ENCODE results near the gene TSPAN9. TPM values are rescaled to one million over a fixed set of nuclear protein-coding genes. Genes with fewer than 3 reads are reported as not detected.
A peak's percentile ranks its signal among the peaks of the same experiment; 100 is the strongest.

TSPAN9 gene
- total and polyA plus RNA-seq, 2 experiments from 2014 or later: 6.0 to 31.5 TPM

DNA sequence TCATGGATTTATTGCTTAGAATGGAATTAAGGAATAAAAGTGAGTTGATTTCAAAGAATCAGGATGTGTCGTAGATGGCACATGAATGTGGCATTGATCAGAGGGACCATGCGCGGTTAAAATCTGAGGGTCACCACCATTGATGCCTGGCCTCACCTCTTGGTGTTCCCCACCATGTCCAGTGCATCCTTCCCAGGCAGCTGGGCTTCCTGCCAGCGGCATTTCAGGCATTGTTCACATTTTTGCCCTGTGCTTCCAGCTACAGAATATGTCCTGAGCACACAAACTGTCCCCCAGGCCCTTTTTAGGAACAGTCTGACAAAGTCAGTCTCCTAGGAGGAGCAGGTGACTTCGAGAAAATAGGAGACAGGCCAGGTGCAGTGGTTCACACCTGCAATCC lies 42.0 kb upstream of the TSPAN9 start:
- Mint-ChIP-seq H3K27me3 (ENCODE audit: insufficient read depth, low read depth, poor library complexity) (peaks cover 13% of the 10 kb centered on the region), H3K4me1 (peaks cover 9% of the 10 kb centered on the region), H3K9me3 (no peaks in the 10 kb centered on the region), H3K36me3 (ENCODE audit: low read depth) (peaks cover 55% of the 10 kb centered on the region), H3K4me3 (no peak overlapping the region), H3K27ac (no peak overlapping the region)
- no peak overlapping the region for H2AFZ ChIP-seq
- TF ChIP-seq, protein P1, sequence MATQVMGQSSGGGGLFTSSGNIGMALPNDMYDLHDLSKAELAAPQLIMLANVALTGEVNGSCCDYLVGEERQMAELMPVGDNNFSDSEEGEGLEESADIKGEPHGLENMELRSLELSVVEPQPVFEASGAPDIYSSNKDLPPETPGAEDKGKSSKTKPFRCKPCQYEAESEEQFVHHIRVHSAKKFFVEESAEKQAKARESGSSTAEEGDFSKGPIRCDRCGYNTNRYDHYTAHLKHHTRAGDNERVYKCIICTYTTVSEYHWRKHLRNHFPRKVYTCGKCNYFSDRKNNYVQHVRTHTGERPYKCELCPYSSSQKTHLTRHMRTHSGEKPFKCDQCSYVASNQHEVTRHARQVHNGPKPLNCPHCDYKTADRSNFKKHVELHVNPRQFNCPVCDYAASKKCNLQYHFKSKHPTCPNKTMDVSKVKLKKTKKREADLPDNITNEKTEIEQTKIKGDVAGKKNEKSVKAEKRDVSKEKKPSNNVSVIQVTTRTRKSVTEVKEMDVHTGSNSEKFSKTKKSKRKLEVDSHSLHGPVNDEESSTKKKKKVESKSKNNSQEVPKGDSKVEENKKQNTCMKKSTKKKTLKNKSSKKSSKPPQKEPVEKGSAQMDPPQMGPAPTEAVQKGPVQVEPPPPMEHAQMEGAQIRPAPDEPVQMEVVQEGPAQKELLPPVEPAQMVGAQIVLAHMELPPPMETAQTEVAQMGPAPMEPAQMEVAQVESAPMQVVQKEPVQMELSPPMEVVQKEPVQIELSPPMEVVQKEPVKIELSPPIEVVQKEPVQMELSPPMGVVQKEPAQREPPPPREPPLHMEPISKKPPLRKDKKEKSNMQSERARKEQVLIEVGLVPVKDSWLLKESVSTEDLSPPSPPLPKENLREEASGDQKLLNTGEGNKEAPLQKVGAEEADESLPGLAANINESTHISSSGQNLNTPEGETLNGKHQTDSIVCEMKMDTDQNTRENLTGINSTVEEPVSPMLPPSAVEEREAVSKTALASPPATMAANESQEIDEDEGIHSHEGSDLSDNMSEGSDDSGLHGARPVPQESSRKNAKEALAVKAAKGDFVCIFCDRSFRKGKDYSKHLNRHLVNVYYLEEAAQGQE (IDR thresholded peaks at IDR 0.05; ENCODE audit: unreplicated experiment): no peak
- TF ChIP-seq STAT1 (IDR thresholded peaks at IDR 0.05; ENCODE audit: unreplicated experiment): no peak
- no peak for TF ChIP-seq NANOG (IDR thresholded peaks at IDR 0.05; ENCODE audit: borderline replicate concordance)
- no peak for TF ChIP-seq EZH2phosphoT487 (IDR thresholded peaks at IDR 0.05; ENCODE audit: unreplicated experiment)
- TF ChIP-seq ETS1 (IDR thresholded peaks at IDR 0.05): no peak
- TF ChIP-seq ZNF114 (CRISPR knock-in tag; IDR thresholded peaks at IDR 0.05): no peak
- no peak for TF ChIP-seq ZNF462 (CRISPR knock-in tag; IDR thresholded peaks at IDR 0.05)
- TF ChIP-seq JUNB (IDR thresholded peaks at IDR 0.05; ENCODE audit: unreplicated experiment): no peak
- no peak for TF ChIP-seq ZNF331 (CRISPR knock-in tag; IDR thresholded peaks at IDR 0.05; ENCODE audit: low read depth)
- TF ChIP-seq, protein P2, sequence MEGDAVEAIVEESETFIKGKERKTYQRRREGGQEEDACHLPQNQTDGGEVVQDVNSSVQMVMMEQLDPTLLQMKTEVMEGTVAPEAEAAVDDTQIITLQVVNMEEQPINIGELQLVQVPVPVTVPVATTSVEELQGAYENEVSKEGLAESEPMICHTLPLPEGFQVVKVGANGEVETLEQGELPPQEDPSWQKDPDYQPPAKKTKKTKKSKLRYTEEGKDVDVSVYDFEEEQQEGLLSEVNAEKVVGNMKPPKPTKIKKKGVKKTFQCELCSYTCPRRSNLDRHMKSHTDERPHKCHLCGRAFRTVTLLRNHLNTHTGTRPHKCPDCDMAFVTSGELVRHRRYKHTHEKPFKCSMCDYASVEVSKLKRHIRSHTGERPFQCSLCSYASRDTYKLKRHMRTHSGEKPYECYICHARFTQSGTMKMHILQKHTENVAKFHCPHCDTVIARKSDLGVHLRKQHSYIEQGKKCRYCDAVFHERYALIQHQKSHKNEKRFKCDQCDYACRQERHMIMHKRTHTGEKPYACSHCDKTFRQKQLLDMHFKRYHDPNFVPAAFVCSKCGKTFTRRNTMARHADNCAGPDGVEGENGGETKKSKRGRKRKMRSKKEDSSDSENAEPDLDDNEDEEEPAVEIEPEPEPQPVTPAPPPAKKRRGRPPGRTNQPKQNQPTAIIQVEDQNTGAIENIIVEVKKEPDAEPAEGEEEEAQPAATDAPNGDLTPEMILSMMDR (conservative IDR thresholded peaks at IDR 0.05; ENCODE audit: low read depth in 2 of 2): no peak
- TF ChIP-seq CREB1 (CRISPR knock-in tag; IDR thresholded peaks at IDR 0.05; ENCODE audit: low read depth): no peak
- no peak for TF ChIP-seq EZH2 (IDR thresholded peaks at IDR 0.05; ENCODE audit: low read depth, unreplicated experiment)
- TF ChIP-seq POLR2AphosphoS5 (IDR thresholded peaks at IDR 0.05; ENCODE audit: low read depth): no peak
- no peak overlapping the region for H3K4me2 ChIP-seq
- no peaks in the 10 kb centered on the region for H3K27me3 ChIP-seq (ENCODE audit: insufficient read depth)
- H3K4me1 ChIP-seq (ENCODE audit: insufficient read depth): no peaks in the 10 kb centered on the region
- H3K79me2 ChIP-seq (replicated peaks; ENCODE audit: insufficient read depth): no peaks in the 10 kb centered on the region
- H3K9me2 ChIP-seq (ENCODE audit: insufficient read depth): no peaks in the 10 kb centered on the region
- ATAC-seq (no peak), DNase-seq (ENCODE audit: low spot score) (no peak)
- H3K27ac ChIP-seq (ENCODE audit: low read depth): 0 out of 2 replicates have a peak overlapping the region, but pooled peaks have one; percentile 55
- peaks cover 19% of the 10 kb centered on the region for H3K36me3 ChIP-seq (ENCODE audit: insufficient read depth)
- peaks cover 28% of the 10 kb centered on the region for H4K20me1 ChIP-seq (replicated peaks; ENCODE audit: insufficient read depth)
- H3F3A ChIP-seq (replicated peaks; ENCODE audit: low read depth): peaks cover 28% of the 10 kb centered on the region
- H3K4me3 ChIP-seq: no peak overlapping the region
